GM21515 (cell line): ENCODE results near the gene CUTC.
"Not testable (repeated sequence)": the region's sequence is repeated elsewhere in the genome, so short reads cannot be mapped to it uniquely, and the experiment has no call there.

Source experiments
- ATAC-seq: cut with Tn5 transposase; IDR thresholded peaks from one replicate; pipeline ENCODE4 v1.9.1; 2021; ENCODE audit not compliant: unreplicated experiment

CUTC gene

GRCh38 chr10:99732033-99732842 lies at the start of gene CUTC, which contains the start of gene COX15:
CUTC (plus strand) TSS chr10:99732234; CDS start chr10:99732349, 115 bp downstream.
COX15 (minus strand) TSS chr10:99732127; CDS start chr10:99732049, 78 bp downstream.
- ATAC-seq, result peak; percentile 88

- ATAC-seq, result no peak
These were observed 49.3 kb upstream of the CUTC start for GRCh38 chr10:99682752-99683151.

GRCh38 chr10:99685597-99685967 lies 46.5 kb upstream of the CUTC start:
- ATAC-seq, result peak; percentile 78

- no peak for ATAC-seq
These were observed 42.6 kb upstream of the CUTC start for GRCh38 chr10:99689461-99689860.

GRCh38 chr10:99693933-99694583 lies 38.0 kb upstream of the CUTC start:
- ATAC-seq, result no peak

GRCh38 chr10:99695761-99696160 lies 36.3 kb upstream of the CUTC start:
- ATAC-seq, result no peak

GRCh38 chr10:99698504-99699080 lies 33.4 kb upstream of the CUTC start:
- no peak for ATAC-seq

GRCh38 chr10:99700649-99701048 lies 31.4 kb upstream of the CUTC start:
- no peak for ATAC-seq

GRCh38 chr10:99708428-99709012 lies 23.5 kb upstream of the CUTC start:
- no peak for ATAC-seq

- ATAC-seq, result no peak
These were observed 22.4 kb upstream of the CUTC start for GRCh38 chr10:99709480-99710229.

- no peak for ATAC-seq
These were observed 20.8 kb upstream of the CUTC start for GRCh38 chr10:99711129-99711719.

- ATAC-seq, result no peak
These were observed 17.6 kb upstream of the CUTC start for GRCh38 chr10:99714446-99714845.

GRCh38 chr10:99720387-99720786 lies 11.6 kb upstream of the CUTC start:
- ATAC-seq, result no peak

GRCh38 chr10:99730026-99730425 lies 2.0 kb upstream of the CUTC start:
- no peak for ATAC-seq

- no peak for ATAC-seq
These were observed 565 bp upstream of the CUTC start for GRCh38 chr10:99731306-99732032.

- ATAC-seq, result no peak
These were observed 1.3 kb downstream of the CUTC start for GRCh38 chr10:99733366-99733765.

- not testable (repeated sequence) for ATAC-seq
These were observed 2.1 kb downstream of the CUTC start for GRCh38 chr10:99734111-99734510.

GRCh38 chr10:99740260-99740659 lies 8.2 kb downstream of the CUTC start:
- ATAC-seq, result no peak

- no peak for ATAC-seq
These were observed 9.0 kb downstream of the CUTC start for GRCh38 chr10:99740933-99741559.
